Keratinocyte (primary cell): ENCODE results near the gene KRT73. TPM values are rescaled to one million over a fixed set of nuclear protein-coding genes. Genes with fewer than 3 reads are reported as not detected.

ENCODE experiments used
- DNase-seq: peaks from one replicate; pipeline ENCODE4 v3.0.0-alpha.2; 2011; ENCODE audit warnings: low read depth, missing footprints, low spot score
- FAIRE-seq: peaks from 2 replicates; lab custom pipeline; 2011; peaks lifted over from hg19 to GRCh38; lab: Jason Lieb, UNC
- H2AFZ ChIP-seq: 2 replicates; pipeline ENCODE4 v1.6.0; 2012; ENCODE audit warnings: low read length, control low read depth, inconsistent platforms; ENCODE audit not compliant: control insufficient read depth
- H3K27ac ChIP-seq: 2 replicates; pipeline ENCODE4 v1.5.1; 2011; ENCODE audit warnings: low read length; ENCODE audit not compliant: control insufficient read depth, insufficient read depth
- H3K27me3 ChIP-seq: 3 replicates; pipeline ENCODE4 v1.6.0; 2011; ENCODE audit warnings: low read length; ENCODE audit not compliant: control insufficient read depth, insufficient read depth; ENCODE audit errors: extremely low read depth
- H3K36me3 ChIP-seq, 2 experiments: 2 replicates in 1 of 2; 3 replicates in 1 of 2; pipeline ENCODE4 v1.5.1; 2011; ENCODE audit warnings: low read length in 2 of 2, mild to moderate bottlenecking in 1 of 2; ENCODE audit not compliant: control insufficient read depth in 2 of 2, insufficient read depth in 2 of 2; ENCODE audit errors: extremely low read depth in 1 of 2
- H3K4me1 ChIP-seq: 3 replicates; pipeline ENCODE4 v1.5.1; 2011; ENCODE audit warnings: low read length; ENCODE audit not compliant: control insufficient read depth, insufficient read depth; ENCODE audit errors: extremely low read depth
- H3K4me2 ChIP-seq: 3 replicates; pipeline ENCODE4 v1.6.0; 2011; ENCODE audit warnings: low read depth, low read length; ENCODE audit not compliant: control insufficient read depth, insufficient read depth; ENCODE audit errors: extremely low read depth
- H3K4me3 ChIP-seq, 3 experiments: fragments of 200-600 bp in 1 of 3; sonication (generic) in 1 of 3; 2 replicates in 2 of 3; 3 replicates in 1 of 3; pipeline ENCODE4 v1.5.1; 2011 to 2016; ENCODE audit warnings: low read length in 3 of 3, mild to moderate bottlenecking in 3 of 3, control low read depth in 2 of 3, inconsistent platforms in 1 of 3, low read depth in 1 of 3, mixed read lengths in 1 of 3, mixed run types in 1 of 3, moderate library complexity in 1 of 3; ENCODE audit not compliant: control insufficient read depth in 2 of 3, insufficient read depth in 2 of 3; ENCODE audit errors: extremely low read depth in 1 of 3
- H3K79me2 ChIP-seq: 2 replicates; pipeline ENCODE4 v1.6.0; 2012; ENCODE audit warnings: low read length; ENCODE audit not compliant: control insufficient read depth, insufficient read depth
- H3K9ac ChIP-seq: 3 replicates; pipeline ENCODE4 v1.6.0; 2011; ENCODE audit warnings: low read length; ENCODE audit not compliant: control insufficient read depth, insufficient read depth; ENCODE audit errors: extremely low read depth
- H3K9me1 ChIP-seq: 3 replicates; pipeline ENCODE4 v1.6.0; 2011; ENCODE audit warnings: low read length; ENCODE audit not compliant: control insufficient read depth, insufficient read depth; ENCODE audit errors: extremely low read depth
- H3K9me3 ChIP-seq: 2 replicates; pipeline ENCODE4 v1.5.1; 2012; ENCODE audit warnings: low read depth, low read length; ENCODE audit not compliant: control insufficient read depth
- H4K20me1 ChIP-seq: 3 replicates; pipeline ENCODE4 v1.6.0; 2011; ENCODE audit warnings: low read length; ENCODE audit not compliant: control insufficient read depth, insufficient read depth; ENCODE audit errors: extremely low read depth
- CTCF ChIP-seq, 3 experiments: IDR thresholded peaks in 1 of 3; conservative IDR thresholded peaks in 1 of 3; optimal IDR thresholded peaks in 1 of 3; 2 replicates in 2 of 3; 3 replicates in 1 of 3; pipeline versions ENCODE3 to v1.5.1; 2011; ENCODE audit warnings: low read length in 3 of 3, mild to moderate bottlenecking in 3 of 3, moderate library complexity in 2 of 3, control low read depth in 1 of 3, inconsistent platforms in 1 of 3; ENCODE audit not compliant: insufficient read depth in 2 of 3; ENCODE audit errors: extremely low read depth in 1 of 3
- EZH2 ChIP-seq: IDR thresholded peaks from one replicate; pipeline ENCODE4 v1.6.1; 2012; ENCODE audit warnings: inconsistent platforms, mild to moderate bottlenecking, low read length, moderate library complexity
- dilution Hi-C: fragments of 300-500 bp; cut with MboI; formaldehyde crosslinking; loops from one replicate; pipeline ENCODE4 v1.7.0; 2020; ENCODE audit warnings: low sequenced_read_pairs; ENCODE audit not compliant: extremely low pct_ligation_motif_present
- polyA plus RNA-seq, 5 experiments: library from polyadenylated mRNA; depleted of rRNA in 3 of 5; stranded (reverse) in 3 of 5; stranded (forward) in 1 of 5; unstranded in 1 of 5; fragments of >200 nt; gene quantifications; 1 replicate in 1 of 5; 2 replicates in 3 of 5; 3 replicates in 1 of 5; pipeline versions ENCODE4 v1.2.1 to v1.2.3, GENCODE V29; 2011 to 2012; ENCODE audit warnings: missing spikeins in 2 of 5, low read depth in 1 of 5, low replicate concordance in 1 of 5

Gene KRT73
- polyA plus RNA-seq, 1 donor (not counting 4 experiments of a cell fraction or from before 2014, with no cell fraction given): 0.03 TPM

GRCh38 chr12:52578469-52578868 is 39.9 kb downstream of the KRT73 start:
- Histone ChIP-seq H2AFZ (peak overlapping the region; percentile 16), H3K27ac (no peak overlapping the region), H4K20me1 (no peaks in the 10 kb centered on the region), H3K36me3 (no peaks in the 10 kb centered on the region), H3K4me1 (peaks cover 53% of the 10 kb centered on the region), H3K9me1 (peaks cover 2% of the 10 kb centered on the region), H3K79me2 (no peaks in the 10 kb centered on the region), H3K9ac (no peak overlapping the region), H3K27me3 (no peaks in the 10 kb centered on the region), H3K9me3 (no peaks in the 10 kb centered on the region), H3K4me3 (no peak overlapping the region), H3K4me2 (peak overlapping the region; percentile 4)
- FAIRE-seq (no peak), DNase-seq (no peak)
- TF ChIP-seq EZH2: no peak
- TF ChIP-seq CTCF (optimal IDR thresholded peaks at IDR 0.05 in 1 of 3, IDR thresholded peaks at IDR 0.05 in 1 of 3, conservative IDR thresholded peaks at IDR 0.05 in 1 of 3; ENCODE audit: extremely low read depth in 1 of 3, insufficient read depth in 2 of 3, low read length in 3 of 3): no peak
- dilution Hi-C loops: no loop called here

GRCh38 chr12:52577316-52577715 is 41.0 kb downstream of the KRT73 start:
- no peak overlapping the region for H3K4me2 ChIP-seq
- H3K9me1 ChIP-seq: peaks cover 2% of the 10 kb centered on the region
- H3K27ac ChIP-seq: no peak overlapping the region
- H3K36me3 ChIP-seq: no peaks in the 10 kb centered on the region
- H3K4me3 ChIP-seq: no peak overlapping the region
- TF ChIP-seq EZH2 (no peak), CTCF (optimal IDR thresholded peaks at IDR 0.05 in 1 of 3, IDR thresholded peaks at IDR 0.05 in 1 of 3, conservative IDR thresholded peaks at IDR 0.05 in 1 of 3; ENCODE audit: extremely low read depth in 1 of 3, insufficient read depth in 2 of 3, low read length in 3 of 3) (no peak)
- no peak for FAIRE-seq
- no peak overlapping the region for H3K9ac ChIP-seq
- no peaks in the 10 kb centered on the region for H4K20me1 ChIP-seq
- no peaks in the 10 kb centered on the region for H3K9me3 ChIP-seq
- no peak overlapping the region for H2AFZ ChIP-seq
- peaks cover 42% of the 10 kb centered on the region for H3K4me1 ChIP-seq
- H3K79me2 ChIP-seq: no peaks in the 10 kb centered on the region
- DNase-seq: no peak
- H3K27me3 ChIP-seq: no peaks in the 10 kb centered on the region
- dilution Hi-C loops: no loop called here
